ENCODE results near the gene PRTG. TPM values are rescaled to one million over a fixed set of nuclear protein-coding genes. Genes with fewer than 3 reads are reported as not detected.

The PRTG gene
- total and polyA plus RNA-seq, 10 of the 15 experiments (the other 5 are each of a cell fraction or from before 2014, with no cell fraction given), result under 0.01 to 0.25 TPM; not detected in 8

DNA sequence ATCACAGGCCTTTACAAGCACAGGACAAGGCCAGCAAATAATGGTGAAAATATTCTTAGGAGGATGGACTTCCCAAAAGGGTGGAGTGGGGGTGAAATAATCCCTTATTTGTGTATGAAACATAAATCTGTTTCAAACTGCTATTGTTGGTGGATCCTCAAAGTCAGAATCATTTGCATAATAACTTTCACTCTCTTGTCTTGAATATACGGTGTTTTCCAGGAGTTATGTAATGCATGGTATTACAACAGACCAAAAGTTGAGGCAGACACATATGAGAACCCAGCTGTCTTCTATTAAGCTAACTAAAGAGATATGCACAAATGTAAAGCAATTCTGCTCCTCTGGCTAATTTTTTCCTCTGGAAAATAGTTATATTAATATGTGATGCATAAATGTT, 57.7 kb downstream of the PRTG start (continued):
- TF ChIP-seq, protein P1, sequence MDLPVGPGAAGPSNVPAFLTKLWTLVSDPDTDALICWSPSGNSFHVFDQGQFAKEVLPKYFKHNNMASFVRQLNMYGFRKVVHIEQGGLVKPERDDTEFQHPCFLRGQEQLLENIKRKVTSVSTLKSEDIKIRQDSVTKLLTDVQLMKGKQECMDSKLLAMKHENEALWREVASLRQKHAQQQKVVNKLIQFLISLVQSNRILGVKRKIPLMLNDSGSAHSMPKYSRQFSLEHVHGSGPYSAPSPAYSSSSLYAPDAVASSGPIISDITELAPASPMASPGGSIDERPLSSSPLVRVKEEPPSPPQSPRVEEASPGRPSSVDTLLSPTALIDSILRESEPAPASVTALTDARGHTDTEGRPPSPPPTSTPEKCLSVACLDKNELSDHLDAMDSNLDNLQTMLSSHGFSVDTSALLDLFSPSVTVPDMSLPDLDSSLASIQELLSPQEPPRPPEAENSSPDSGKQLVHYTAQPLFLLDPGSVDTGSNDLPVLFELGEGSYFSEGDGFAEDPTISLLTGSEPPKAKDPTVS (IDR thresholded peaks at IDR 0.05; ENCODE audit: low read depth, low read length), result no peak
- peak; percentile 32; the same call in 1 of the 2 replicates for TF ChIP-seq CREM (IDR thresholded peaks at IDR 0.05; ENCODE audit: low read depth)
- TF ChIP-seq SUZ12 (IDR thresholded peaks at IDR 0.05; ENCODE audit: unreplicated experiment), result no peak
- no peak for TF ChIP-seq POLR2AphosphoS5 (IDR thresholded peaks at IDR 0.05; ENCODE audit: low read length)
- no peak for TF ChIP-seq LARP7 (IDR thresholded peaks at IDR 0.05)
- no peak for TF ChIP-seq NBN (IDR thresholded peaks at IDR 0.05)
- TF ChIP-seq, protein P2, sequence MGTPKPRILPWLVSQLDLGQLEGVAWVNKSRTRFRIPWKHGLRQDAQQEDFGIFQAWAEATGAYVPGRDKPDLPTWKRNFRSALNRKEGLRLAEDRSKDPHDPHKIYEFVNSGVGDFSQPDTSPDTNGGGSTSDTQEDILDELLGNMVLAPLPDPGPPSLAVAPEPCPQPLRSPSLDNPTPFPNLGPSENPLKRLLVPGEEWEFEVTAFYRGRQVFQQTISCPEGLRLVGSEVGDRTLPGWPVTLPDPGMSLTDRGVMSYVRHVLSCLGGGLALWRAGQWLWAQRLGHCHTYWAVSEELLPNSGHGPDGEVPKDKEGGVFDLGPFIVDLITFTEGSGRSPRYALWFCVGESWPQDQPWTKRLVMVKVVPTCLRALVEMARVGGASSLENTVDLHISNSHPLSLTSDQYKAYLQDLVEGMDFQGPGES (IDR thresholded peaks at IDR 0.05), result no peak
- TF ChIP-seq BCL11A (IDR thresholded peaks at IDR 0.05; ENCODE audit: low read depth, low read length), result no peak
- TF ChIP-seq WRNIP1 (IDR thresholded peaks at IDR 0.05; ENCODE audit: borderline replicate concordance, low read depth, low read length), result no peak
- peak in 1 of 2 experiments; percentile 36; a peak in 1 of 4 replicates for TF ChIP-seq IKZF2 (IDR thresholded peaks at IDR 0.05)
- no peak for TF ChIP-seq TARDBP (IDR thresholded peaks at IDR 0.05; ENCODE audit: borderline replicate concordance)
- TF ChIP-seq, protein P3, sequence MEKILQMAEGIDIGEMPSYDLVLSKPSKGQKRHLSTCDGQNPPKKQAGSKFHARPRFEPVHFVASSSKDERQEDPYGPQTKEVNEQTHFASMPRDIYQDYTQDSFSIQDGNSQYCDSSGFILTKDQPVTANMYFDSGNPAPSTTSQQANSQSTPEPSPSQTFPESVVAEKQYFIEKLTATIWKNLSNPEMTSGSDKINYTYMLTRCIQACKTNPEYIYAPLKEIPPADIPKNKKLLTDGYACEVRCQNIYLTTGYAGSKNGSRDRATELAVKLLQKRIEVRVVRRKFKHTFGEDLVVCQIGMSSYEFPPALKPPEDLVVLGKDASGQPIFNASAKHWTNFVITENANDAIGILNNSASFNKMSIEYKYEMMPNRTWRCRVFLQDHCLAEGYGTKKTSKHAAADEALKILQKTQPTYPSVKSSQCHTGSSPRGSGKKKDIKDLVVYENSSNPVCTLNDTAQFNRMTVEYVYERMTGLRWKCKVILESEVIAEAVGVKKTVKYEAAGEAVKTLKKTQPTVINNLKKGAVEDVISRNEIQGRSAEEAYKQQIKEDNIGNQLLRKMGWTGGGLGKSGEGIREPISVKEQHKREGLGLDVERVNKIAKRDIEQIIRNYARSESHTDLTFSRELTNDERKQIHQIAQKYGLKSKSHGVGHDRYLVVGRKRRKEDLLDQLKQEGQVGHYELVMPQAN (conservative IDR thresholded peaks at IDR 0.05), result no peak
- TF ChIP-seq PBX3 (IDR thresholded peaks at IDR 0.05; ENCODE audit: insufficient replicate concordance, low read depth, low read length), result no peak
- no peak for TF ChIP-seq MYB (IDR thresholded peaks at IDR 0.05; ENCODE audit: borderline replicate concordance, low read depth, low read length)
- no peak for TF ChIP-seq SMAD5 (IDR thresholded peaks at IDR 0.05; ENCODE audit: low read depth)
- no peak for TF ChIP-seq IRF4 (IDR thresholded peaks at IDR 0.05; ENCODE audit: low read depth, low read length)
- TF ChIP-seq, protein P4, sequence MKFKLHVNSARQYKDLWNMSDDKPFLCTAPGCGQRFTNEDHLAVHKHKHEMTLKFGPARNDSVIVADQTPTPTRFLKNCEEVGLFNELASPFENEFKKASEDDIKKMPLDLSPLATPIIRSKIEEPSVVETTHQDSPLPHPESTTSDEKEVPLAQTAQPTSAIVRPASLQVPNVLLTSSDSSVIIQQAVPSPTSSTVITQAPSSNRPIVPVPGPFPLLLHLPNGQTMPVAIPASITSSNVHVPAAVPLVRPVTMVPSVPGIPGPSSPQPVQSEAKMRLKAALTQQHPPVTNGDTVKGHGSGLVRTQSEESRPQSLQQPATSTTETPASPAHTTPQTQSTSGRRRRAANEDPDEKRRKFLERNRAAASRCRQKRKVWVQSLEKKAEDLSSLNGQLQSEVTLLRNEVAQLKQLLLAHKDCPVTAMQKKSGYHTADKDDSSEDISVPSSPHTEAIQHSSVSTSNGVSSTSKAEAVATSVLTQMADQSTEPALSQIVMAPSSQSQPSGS (IDR thresholded peaks at IDR 0.05; ENCODE audit: low read length), result peak; percentile 74
- peak; percentile 80 for TF ChIP-seq NR2F1 (conservative IDR thresholded peaks at IDR 0.05)
- no peak for TF ChIP-seq STAT1 (conservative IDR thresholded peaks at IDR 0.05)
- TF ChIP-seq JUND (IDR thresholded peaks at IDR 0.05; ENCODE audit: low read depth, low read length), result no peak
- no peak for TF ChIP-seq TBL1XR1 (IDR thresholded peaks at IDR 0.05; ENCODE audit: low read depth, low read length)
- TF ChIP-seq, protein P5, sequence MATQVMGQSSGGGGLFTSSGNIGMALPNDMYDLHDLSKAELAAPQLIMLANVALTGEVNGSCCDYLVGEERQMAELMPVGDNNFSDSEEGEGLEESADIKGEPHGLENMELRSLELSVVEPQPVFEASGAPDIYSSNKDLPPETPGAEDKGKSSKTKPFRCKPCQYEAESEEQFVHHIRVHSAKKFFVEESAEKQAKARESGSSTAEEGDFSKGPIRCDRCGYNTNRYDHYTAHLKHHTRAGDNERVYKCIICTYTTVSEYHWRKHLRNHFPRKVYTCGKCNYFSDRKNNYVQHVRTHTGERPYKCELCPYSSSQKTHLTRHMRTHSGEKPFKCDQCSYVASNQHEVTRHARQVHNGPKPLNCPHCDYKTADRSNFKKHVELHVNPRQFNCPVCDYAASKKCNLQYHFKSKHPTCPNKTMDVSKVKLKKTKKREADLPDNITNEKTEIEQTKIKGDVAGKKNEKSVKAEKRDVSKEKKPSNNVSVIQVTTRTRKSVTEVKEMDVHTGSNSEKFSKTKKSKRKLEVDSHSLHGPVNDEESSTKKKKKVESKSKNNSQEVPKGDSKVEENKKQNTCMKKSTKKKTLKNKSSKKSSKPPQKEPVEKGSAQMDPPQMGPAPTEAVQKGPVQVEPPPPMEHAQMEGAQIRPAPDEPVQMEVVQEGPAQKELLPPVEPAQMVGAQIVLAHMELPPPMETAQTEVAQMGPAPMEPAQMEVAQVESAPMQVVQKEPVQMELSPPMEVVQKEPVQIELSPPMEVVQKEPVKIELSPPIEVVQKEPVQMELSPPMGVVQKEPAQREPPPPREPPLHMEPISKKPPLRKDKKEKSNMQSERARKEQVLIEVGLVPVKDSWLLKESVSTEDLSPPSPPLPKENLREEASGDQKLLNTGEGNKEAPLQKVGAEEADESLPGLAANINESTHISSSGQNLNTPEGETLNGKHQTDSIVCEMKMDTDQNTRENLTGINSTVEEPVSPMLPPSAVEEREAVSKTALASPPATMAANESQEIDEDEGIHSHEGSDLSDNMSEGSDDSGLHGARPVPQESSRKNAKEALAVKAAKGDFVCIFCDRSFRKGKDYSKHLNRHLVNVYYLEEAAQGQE (IDR thresholded peaks at IDR 0.05; ENCODE audit: low read depth, low read length), result no peak
